Suprapubic skin (tissue), 4 donors: Measurements from ENCODE around the gene PDS5A.

Source experiments
- EP300 ChIP-seq: sonication (generic); formaldehyde crosslinking; IDR thresholded peaks from one replicate; pipeline ENCODE4 v1.6.1; 2017; ENCODE audit warnings: antibody characterized with exemption
- POLR2AphosphoS5 ChIP-seq, 3 donors: sonication (generic); formaldehyde crosslinking; IDR thresholded peaks; one replicate each; pipeline ENCODE4 v1.6.1; 2017; ENCODE audit warnings: antibody characterized with exemption in 3 of 3
- TF ChIP-seq, protein P1 (sequence below), 2 donors: fragments of 200-600 bp in 1 of 2; fragments of 450-650 bp in 1 of 2; sonication (generic) in 1 of 2; IDR thresholded peaks; one replicate each; pipeline ENCODE4 v1.5.1; 2016 to 2019; ENCODE audit warnings: antibody characterized with exemption in 2 of 2, mild to moderate bottlenecking in 1 of 2, moderate library complexity in 1 of 2

DNA sequence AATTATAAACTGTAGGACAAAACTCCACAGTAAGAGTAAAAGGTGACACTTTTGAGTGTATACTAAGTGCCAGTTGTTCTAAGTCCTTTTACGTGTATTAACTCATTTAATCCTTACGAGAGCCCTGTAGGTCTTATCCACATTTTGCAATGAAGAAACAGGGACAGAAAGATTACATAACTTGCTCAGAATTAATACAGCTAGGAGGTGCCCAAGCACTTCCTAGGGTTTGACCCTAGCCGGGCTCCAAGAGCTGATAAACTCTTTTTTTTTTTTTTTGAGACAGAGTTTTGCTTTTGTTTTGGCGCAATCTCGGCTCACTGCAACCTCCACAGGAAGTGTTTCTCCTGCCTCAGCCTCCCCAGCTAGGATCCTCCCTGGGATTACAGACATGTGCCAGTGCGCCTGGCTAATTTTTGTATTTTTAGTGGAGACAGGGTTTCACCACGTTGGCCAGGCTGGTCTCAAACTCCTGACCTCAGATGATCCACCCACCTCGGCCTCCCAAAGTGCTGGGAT lies 169.4 kb downstream of the PDS5A start:
- TF ChIP-seq POLR2AphosphoS5 (IDR thresholded peaks at IDR 0.05) = no peak
- TF ChIP-seq, protein P1, sequence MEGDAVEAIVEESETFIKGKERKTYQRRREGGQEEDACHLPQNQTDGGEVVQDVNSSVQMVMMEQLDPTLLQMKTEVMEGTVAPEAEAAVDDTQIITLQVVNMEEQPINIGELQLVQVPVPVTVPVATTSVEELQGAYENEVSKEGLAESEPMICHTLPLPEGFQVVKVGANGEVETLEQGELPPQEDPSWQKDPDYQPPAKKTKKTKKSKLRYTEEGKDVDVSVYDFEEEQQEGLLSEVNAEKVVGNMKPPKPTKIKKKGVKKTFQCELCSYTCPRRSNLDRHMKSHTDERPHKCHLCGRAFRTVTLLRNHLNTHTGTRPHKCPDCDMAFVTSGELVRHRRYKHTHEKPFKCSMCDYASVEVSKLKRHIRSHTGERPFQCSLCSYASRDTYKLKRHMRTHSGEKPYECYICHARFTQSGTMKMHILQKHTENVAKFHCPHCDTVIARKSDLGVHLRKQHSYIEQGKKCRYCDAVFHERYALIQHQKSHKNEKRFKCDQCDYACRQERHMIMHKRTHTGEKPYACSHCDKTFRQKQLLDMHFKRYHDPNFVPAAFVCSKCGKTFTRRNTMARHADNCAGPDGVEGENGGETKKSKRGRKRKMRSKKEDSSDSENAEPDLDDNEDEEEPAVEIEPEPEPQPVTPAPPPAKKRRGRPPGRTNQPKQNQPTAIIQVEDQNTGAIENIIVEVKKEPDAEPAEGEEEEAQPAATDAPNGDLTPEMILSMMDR (IDR thresholded peaks at IDR 0.05) = no peak
- no peak for TF ChIP-seq EP300
